ENCODE data around the gene ARMC6. TPM values are rescaled to one million over a fixed set of nuclear protein-coding genes. Genes with fewer than 3 reads are reported as not detected.

Gene ARMC6
- total RNA-seq: 36.6 TPM
- polyA plus RNA-seq: 32.6 TPM
- long read RNA-seq, donor 1, partial matches to known transcripts: 0 of 2 reads
- long read RNA-seq, donor 1, other reads (novel, unspliced or antisense): 0 of 2 reads
- long read RNA-seq, donor 2, transcript ARMC6-201 (8 exons, 2,412 nt): minor isoform, 6 of 38 reads
- long read RNA-seq, donor 2, transcript ARMC6-202 (8 exons, 2,383 nt): major isoform, 15 of 38 reads
- long read RNA-seq, donor 2, transcript ARMC6-206 (9 exons, 2,488 nt): minor isoform, 9 of 38 reads
- long read RNA-seq, donor 2, partial matches to known transcripts: 7 of 38 reads
- long read RNA-seq, donor 2, other reads (novel, unspliced or antisense): 0 of 38 reads
- long read RNA-seq, donor 3, transcript ARMC6-206 (9 exons, 2,488 nt): minor isoform, 6 of 32 reads
- long read RNA-seq, donor 3, transcript ARMC6-202 (8 exons, 2,383 nt): major isoform, 14 of 32 reads
- long read RNA-seq, donor 3, partial matches to known transcripts: 10 of 32 reads
- long read RNA-seq, donor 3, other reads (novel, unspliced or antisense): 0 of 32 reads
- long read RNA-seq, donor 4, partial matches to known transcripts: 0 of 6 reads
- long read RNA-seq, donor 4, other reads (novel, unspliced or antisense): 0 of 6 reads
- long read RNA-seq, donor 5, transcript ARMC6-202 (8 exons, 2,383 nt): major isoform, 7 of 10 reads
- long read RNA-seq, donor 5, partial matches to known transcripts: 0 of 10 reads
- long read RNA-seq, donor 5, other reads (novel, unspliced or antisense): 0 of 10 reads
- long read RNA-seq, donor 6, transcript ARMC6-202 (8 exons, 2,383 nt): major isoform, 5 of 31 reads
- long read RNA-seq, donor 6, partial matches to known transcripts: 23 of 31 reads
- long read RNA-seq, donor 6, other reads (novel, unspliced or antisense): 0 of 31 reads
- long read RNA-seq, donor 7, transcript ARMC6-202 (8 exons, 2,383 nt): major isoform, 5 of 9 reads
- long read RNA-seq, donor 7, partial matches to known transcripts: 0 of 9 reads
- long read RNA-seq, donor 7, other reads (novel, unspliced or antisense): 0 of 9 reads
- long read RNA-seq, donor 8, partial matches to known transcripts: 0 of 3 reads
- long read RNA-seq, donor 8, other reads (novel, unspliced or antisense): 0 of 3 reads
- long read RNA-seq, donor 9, partial matches to known transcripts: 0 of 3 reads
- long read RNA-seq, donor 9, other reads (novel, unspliced or antisense): 0 of 3 reads
- long read RNA-seq, donor 10, partial matches to known transcripts: 0 of 5 reads
- long read RNA-seq, donor 10, other reads (novel, unspliced or antisense): 0 of 5 reads

GRCh38 chr19:19033426-19034203 is at the start of gene ARMC6, which contains the start of gene SUGP2:
ARMC6 (plus strand) TSS chr19:19033603; CDS start chr19:19034210, 607 bp downstream.
SUGP2 (minus strand) TSS chr19:19033517; CDS start chr19:19031071, 2,446 bp downstream.
- peaks cover 16 to 30% of the 10 kb centered on the region in 2 donors for H3K4me1 ChIP-seq (ENCODE audit: control insufficient read depth in 2 of 2, insufficient read depth in 2 of 2, low read length in 2 of 2)
- H3K27me3 ChIP-seq (ENCODE audit: control insufficient read depth in 2 of 2, insufficient read depth in 1 of 2, low read length in 1 of 2): no peaks in the 10 kb centered on the region
- peaks cover 0 to 11% of the 10 kb centered on the region in 2 donors for H3K9me3 ChIP-seq (ENCODE audit: control insufficient read depth in 2 of 2, insufficient read depth in 1 of 2, low read length in 1 of 2)
- peak within 1 kb of the TSS; percentile 82 to 96 for H3K4me3 ChIP-seq (ENCODE audit: low read length in 2 of 2)
- H3K27ac ChIP-seq (ENCODE audit: low read depth in 1 of 2, low read length in 1 of 2): peak within 1 kb of the TSS; percentile 98 to 99
- DNase-seq (ENCODE audit: low read depth in 6 of 9, low spot score in 9 of 9): peak; percentile 78 to 96 (median 89)
- peaks cover 29 to 45% of the 10 kb centered on the region in 2 donors for H3K36me3 ChIP-seq (ENCODE audit: control insufficient read depth in 2 of 2, insufficient read depth in 2 of 2, low read length in 1 of 2)
- under 1% methylated on average over 94 of the region's 94 CpGs for WGBS

DNA sequence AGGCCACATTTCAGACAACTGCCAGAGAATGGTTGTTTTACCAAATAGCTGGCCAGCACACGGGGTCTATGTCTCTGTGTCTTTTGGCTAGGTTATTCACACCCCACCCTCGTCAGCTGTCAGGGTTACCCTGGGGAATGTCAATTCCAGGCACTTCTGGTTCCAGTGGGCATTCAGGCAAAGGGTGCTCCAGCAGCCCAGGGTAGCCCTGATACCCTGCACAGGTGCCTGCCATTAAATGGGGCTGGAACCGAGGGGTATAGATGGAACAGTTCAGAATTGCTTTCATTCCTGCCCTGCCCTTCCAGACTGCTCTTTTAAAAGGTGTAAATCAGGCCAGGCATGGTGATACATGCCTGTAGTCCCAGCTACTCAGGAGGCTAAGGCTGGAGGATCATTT is 49.2 kb upstream of the ARMC6 start:
- H3K4me3 ChIP-seq (ENCODE audit: low read length in 2 of 2): no peak overlapping the region
- H3K27me3 ChIP-seq (ENCODE audit: control insufficient read depth in 2 of 2, insufficient read depth in 1 of 2, low read length in 1 of 2): peaks cover 7 to 56% of the 10 kb centered on the region in 2 donors
- H3K27ac ChIP-seq (ENCODE audit: low read depth in 1 of 2, low read length in 1 of 2): no peak overlapping the region
- no peaks in the 10 kb centered on the region for H3K9me3 ChIP-seq (ENCODE audit: control insufficient read depth in 2 of 2, insufficient read depth in 1 of 2, low read length in 1 of 2)
- no peaks in the 10 kb centered on the region for H3K36me3 ChIP-seq (ENCODE audit: control insufficient read depth in 2 of 2, insufficient read depth in 2 of 2, low read length in 1 of 2)
- no peak for DNase-seq (ENCODE audit: low read depth in 6 of 9, low spot score in 9 of 9)
- 94% methylated on average over 3 of the region's 3 CpGs for WGBS
- peaks cover 0 to 4% of the 10 kb centered on the region in 2 donors for H3K4me1 ChIP-seq (ENCODE audit: control insufficient read depth in 2 of 2, insufficient read depth in 2 of 2, low read length in 2 of 2)

DNA sequence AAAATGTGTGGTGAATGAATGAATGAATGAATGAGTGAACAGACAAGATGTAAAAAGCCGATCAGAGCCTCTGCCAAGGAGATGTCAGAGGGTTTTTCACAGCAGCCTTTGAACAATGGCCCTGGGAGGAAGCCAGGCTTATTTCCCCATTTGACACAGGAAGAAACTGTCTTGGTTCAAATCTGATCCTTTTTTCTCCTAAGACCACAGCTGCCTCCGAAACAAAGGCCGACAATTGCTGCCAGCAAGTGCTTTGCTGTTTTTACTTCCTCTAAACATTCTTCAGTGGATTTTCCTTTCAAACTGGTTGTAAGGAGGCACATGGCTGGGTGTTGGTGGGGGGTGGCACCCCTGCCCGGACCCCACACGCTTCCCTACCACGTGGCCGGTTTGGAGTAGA is 48.1 kb upstream of the ARMC6 start:
- Histone ChIP-seq H3K36me3 (ENCODE audit: control insufficient read depth in 2 of 2, insufficient read depth in 2 of 2, low read length in 1 of 2) (no peaks in the 10 kb centered on the region), H3K9me3 (ENCODE audit: control insufficient read depth in 2 of 2, insufficient read depth in 1 of 2, low read length in 1 of 2) (no peaks in the 10 kb centered on the region), H3K4me1 (ENCODE audit: control insufficient read depth in 2 of 2, insufficient read depth in 2 of 2, low read length in 2 of 2) (peaks cover 0 to 4% of the 10 kb centered on the region in 2 donors), H3K4me3 (ENCODE audit: low read length in 2 of 2) (no peak overlapping the region), H3K27ac (ENCODE audit: low read depth in 1 of 2, low read length in 1 of 2) (no peak overlapping the region), H3K27me3 (ENCODE audit: control insufficient read depth in 2 of 2, insufficient read depth in 1 of 2, low read length in 1 of 2) (peaks cover 7 to 56% of the 10 kb centered on the region in 2 donors)
- DNase-seq (ENCODE audit: low read depth in 6 of 9, low spot score in 9 of 9): peak in 1 of 9 donors; percentile 15
- WGBS: 13% methylated on average over 7 of the region's 7 CpGs

DNA sequence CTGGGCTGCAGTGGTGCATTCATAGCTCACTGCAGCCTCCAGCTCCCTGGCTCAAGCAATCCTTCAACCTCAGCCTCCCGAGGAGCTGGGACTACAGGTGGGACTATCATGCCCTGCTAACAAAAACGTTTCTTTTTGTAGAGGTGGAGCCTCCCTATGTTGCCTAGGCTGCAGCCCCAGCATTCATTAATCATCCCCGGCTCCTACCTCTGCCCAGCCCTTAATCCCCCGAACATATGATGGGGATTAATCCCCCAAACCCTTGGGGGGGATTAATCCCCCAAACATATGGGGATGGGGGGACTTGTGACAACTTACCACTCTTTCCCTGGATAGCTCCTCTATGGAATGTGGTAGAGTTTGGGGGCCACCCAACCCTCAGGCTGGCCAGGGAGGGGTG is 45.9 kb upstream of the ARMC6 start:
- Histone ChIP-seq H3K36me3 (ENCODE audit: control insufficient read depth in 2 of 2, insufficient read depth in 2 of 2, low read length in 1 of 2) (peaks cover 10 to 12% of the 10 kb centered on the region in 2 donors), H3K9me3 (ENCODE audit: control insufficient read depth in 2 of 2, insufficient read depth in 1 of 2, low read length in 1 of 2) (no peaks in the 10 kb centered on the region), H3K27me3 (ENCODE audit: control insufficient read depth in 2 of 2, insufficient read depth in 1 of 2, low read length in 1 of 2) (peaks cover 7 to 51% of the 10 kb centered on the region in 2 donors), H3K4me3 (ENCODE audit: low read length in 2 of 2) (no peak overlapping the region), H3K4me1 (ENCODE audit: control insufficient read depth in 2 of 2, insufficient read depth in 2 of 2, low read length in 2 of 2) (peaks cover 0 to 4% of the 10 kb centered on the region in 2 donors), H3K27ac (ENCODE audit: low read depth in 1 of 2, low read length in 1 of 2) (no peak overlapping the region)
- WGBS: 73% methylated on average over 4 of the region's 4 CpGs
- DNase-seq (ENCODE audit: low read depth in 6 of 9, low spot score in 9 of 9): no peak

DNA sequence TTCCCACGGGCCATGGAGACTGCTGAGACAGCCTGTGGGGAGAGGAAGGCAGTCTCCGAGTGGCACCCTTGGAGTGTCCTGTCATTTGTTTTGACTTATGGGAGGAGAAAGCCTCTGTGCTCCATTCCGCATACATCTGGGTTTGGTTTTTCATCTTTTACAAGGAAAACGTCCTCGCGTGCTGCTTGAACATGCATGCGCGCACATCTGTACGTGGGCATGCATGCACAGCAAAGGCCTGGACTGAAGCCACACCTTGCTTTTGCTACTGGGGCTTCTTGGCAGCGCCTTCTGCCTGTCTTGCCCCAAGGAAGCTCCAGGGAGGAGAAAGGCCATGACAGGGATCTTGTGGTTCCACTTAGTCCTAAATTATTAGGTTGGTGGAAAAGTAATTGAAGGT is 44.1 kb upstream of the ARMC6 start:
- DNase-seq (ENCODE audit: low read depth in 6 of 9, low spot score in 9 of 9): no peak
- peaks cover 0 to 4% of the 10 kb centered on the region in 2 donors for H3K4me1 ChIP-seq (ENCODE audit: control insufficient read depth in 2 of 2, insufficient read depth in 2 of 2, low read length in 2 of 2)
- 93% methylated on average over 10 of the region's 10 CpGs for WGBS
- H3K36me3 ChIP-seq (ENCODE audit: control insufficient read depth in 2 of 2, insufficient read depth in 2 of 2, low read length in 1 of 2): peaks cover 29 to 30% of the 10 kb centered on the region in 2 donors
- peaks cover 5 to 36% of the 10 kb centered on the region in 2 donors for H3K27me3 ChIP-seq (ENCODE audit: control insufficient read depth in 2 of 2, insufficient read depth in 1 of 2, low read length in 1 of 2)
- no peak overlapping the region for H3K4me3 ChIP-seq (ENCODE audit: low read length in 2 of 2)
- no peak overlapping the region for H3K27ac ChIP-seq (ENCODE audit: low read depth in 1 of 2, low read length in 1 of 2)
- no peaks in the 10 kb centered on the region for H3K9me3 ChIP-seq (ENCODE audit: control insufficient read depth in 2 of 2, insufficient read depth in 1 of 2, low read length in 1 of 2)

- H3K4me1 ChIP-seq (ENCODE audit: control insufficient read depth in 2 of 2, insufficient read depth in 2 of 2, low read length in 2 of 2): peaks cover 0 to 4% of the 10 kb centered on the region in 2 donors
- H3K27me3 ChIP-seq (ENCODE audit: control insufficient read depth in 2 of 2, insufficient read depth in 1 of 2, low read length in 1 of 2): peaks cover 2 to 27% of the 10 kb centered on the region in 2 donors
- no peak overlapping the region for H3K4me3 ChIP-seq (ENCODE audit: low read length in 2 of 2)
- H3K27ac ChIP-seq (ENCODE audit: low read depth in 1 of 2, low read length in 1 of 2): no peak overlapping the region
- H3K9me3 ChIP-seq (ENCODE audit: control insufficient read depth in 2 of 2, insufficient read depth in 1 of 2, low read length in 1 of 2): no peaks in the 10 kb centered on the region
- WGBS: 97% methylated on average over 5 of the region's 5 CpGs
- peaks cover 37% of the 10 kb centered on the region in 2 donors for H3K36me3 ChIP-seq (ENCODE audit: control insufficient read depth in 2 of 2, insufficient read depth in 2 of 2, low read length in 1 of 2)
- DNase-seq (ENCODE audit: low read depth in 6 of 9, low spot score in 9 of 9): no peak
Observed at GRCh38 chr19:18990128-18990708, 43.2 kb upstream of the ARMC6 start.

DNA sequence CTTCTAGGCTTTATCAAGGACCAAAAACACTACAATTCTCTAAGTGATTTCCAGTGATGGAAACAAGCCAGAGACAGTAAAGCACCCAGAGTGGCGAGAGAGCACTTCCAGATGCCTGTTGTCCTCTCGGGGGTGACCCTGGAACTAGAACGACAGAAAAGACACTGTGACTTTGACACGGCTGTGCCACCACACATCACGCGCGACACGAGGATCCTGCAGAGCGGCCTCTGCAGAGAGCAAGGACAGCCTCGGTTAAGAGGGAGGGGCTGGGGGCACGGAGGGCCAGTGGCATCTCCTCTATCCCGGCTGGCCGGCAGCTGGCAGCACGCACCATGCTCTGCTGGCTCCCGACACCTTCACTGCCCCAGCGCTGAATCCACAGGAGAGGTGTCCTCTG is 42.4 kb upstream of the ARMC6 start:
- Histone ChIP-seq H3K4me3 (ENCODE audit: low read length in 2 of 2) (no peak overlapping the region), H3K36me3 (ENCODE audit: control insufficient read depth in 2 of 2, insufficient read depth in 2 of 2, low read length in 1 of 2) (peaks cover 42 to 44% of the 10 kb centered on the region in 2 donors), H3K9me3 (ENCODE audit: control insufficient read depth in 2 of 2, insufficient read depth in 1 of 2, low read length in 1 of 2) (no peaks in the 10 kb centered on the region), H3K27me3 (ENCODE audit: control insufficient read depth in 2 of 2, insufficient read depth in 1 of 2, low read length in 1 of 2) (peaks cover 0 to 19% of the 10 kb centered on the region in 2 donors), H3K4me1 (ENCODE audit: control insufficient read depth in 2 of 2, insufficient read depth in 2 of 2, low read length in 2 of 2) (no peaks in the 10 kb centered on the region), H3K27ac (ENCODE audit: low read depth in 1 of 2, low read length in 1 of 2) (no peak overlapping the region)
- no peak for DNase-seq (ENCODE audit: low read depth in 6 of 9, low spot score in 9 of 9)
- whole genome bisulfite sequencing: 96% methylated on average over 16 of the region's 16 CpGs

GRCh38 chr19:18991468-18991867 is 41.9 kb upstream of the ARMC6 start:
- 98% methylated on average over 14 of the region's 14 CpGs for WGBS
- H3K27ac ChIP-seq (ENCODE audit: low read depth in 1 of 2, low read length in 1 of 2): no peak overlapping the region
- H3K4me1 ChIP-seq (ENCODE audit: control insufficient read depth in 2 of 2, insufficient read depth in 2 of 2, low read length in 2 of 2): no peaks in the 10 kb centered on the region
- DNase-seq (ENCODE audit: low read depth in 6 of 9, low spot score in 9 of 9): no peak
- no peak overlapping the region for H3K4me3 ChIP-seq (ENCODE audit: low read length in 2 of 2)
- H3K27me3 ChIP-seq (ENCODE audit: control insufficient read depth in 2 of 2, insufficient read depth in 1 of 2, low read length in 1 of 2): peaks cover 0 to 15% of the 10 kb centered on the region in 2 donors
- H3K36me3 ChIP-seq (ENCODE audit: control insufficient read depth in 2 of 2, insufficient read depth in 2 of 2, low read length in 1 of 2): peaks cover 42 to 44% of the 10 kb centered on the region in 2 donors
- H3K9me3 ChIP-seq (ENCODE audit: control insufficient read depth in 2 of 2, insufficient read depth in 1 of 2, low read length in 1 of 2): no peaks in the 10 kb centered on the region

All from thymus (tissue), 14 donors.